Stimulated activated CD8-positive, alpha-beta memory T cell treated with anti-CD3 and anti-CD28 coated beads, Interleukin-2, amount 100 ng/mL, for 48 hours (primary cell): ENCODE results near the gene LDLRAD3.
"Not testable (repeated sequence)": the region's sequence is repeated elsewhere in the genome, so short reads cannot be mapped to it uniquely, and the experiment has no call there.

ENCODE experiments used
- DNase-seq, 2 donors: peaks; one replicate each; pipeline ENCODE4 v3.0.0-alpha.2; 2020; ENCODE audit warnings: low read depth in 2 of 2

LDLRAD3 gene

DNA sequence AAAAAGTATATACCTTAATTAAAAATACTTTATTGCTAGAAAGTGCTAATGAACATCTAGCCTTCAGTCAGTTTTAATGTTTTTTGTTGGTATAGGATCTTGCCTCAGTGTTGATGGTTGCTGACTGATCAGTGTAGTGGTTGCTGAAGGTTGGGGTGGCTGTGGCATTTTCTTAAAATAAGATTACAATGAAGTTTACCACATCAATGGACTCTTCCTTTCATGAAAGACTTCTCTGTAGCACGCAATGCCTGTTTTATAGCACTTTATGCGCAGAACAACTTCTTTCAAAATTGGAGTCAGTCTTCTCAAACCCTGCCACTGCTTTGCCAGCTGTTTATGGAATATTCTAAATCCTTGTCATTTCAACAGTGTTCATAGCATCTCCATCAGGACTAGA, 50.6 kb downstream of the LDLRAD3 start:
- DNase-seq, result no peak

DNA sequence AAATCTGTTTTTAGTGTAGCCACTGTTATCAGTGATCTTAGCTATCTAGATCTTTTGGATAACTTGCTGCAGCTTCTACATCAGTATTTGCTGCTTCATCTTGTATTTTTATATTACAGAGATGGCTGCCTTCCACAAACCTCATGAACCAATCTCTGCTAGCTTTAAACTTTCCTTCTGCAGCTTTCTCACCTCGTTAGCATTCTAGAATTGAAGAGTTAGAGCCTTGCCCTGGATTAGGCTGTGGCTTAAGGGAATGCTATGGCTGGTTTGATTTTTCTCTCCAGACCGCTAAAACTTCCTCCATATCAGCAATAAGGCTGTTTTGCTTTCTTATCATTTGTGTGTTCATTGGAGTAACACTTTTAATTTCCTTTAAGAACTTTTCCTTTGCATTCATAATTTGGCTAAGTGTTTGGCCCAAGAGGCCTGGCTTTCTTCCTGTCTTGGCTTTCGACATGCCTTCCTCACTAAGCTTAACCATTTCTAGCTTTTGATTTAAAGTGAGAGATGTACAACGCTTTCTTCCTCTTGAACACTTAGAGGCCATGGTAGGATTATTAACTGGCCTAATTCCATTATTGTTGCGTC, 51.9 kb downstream of the LDLRAD3 start:
- no peak for DNase-seq

DNA sequence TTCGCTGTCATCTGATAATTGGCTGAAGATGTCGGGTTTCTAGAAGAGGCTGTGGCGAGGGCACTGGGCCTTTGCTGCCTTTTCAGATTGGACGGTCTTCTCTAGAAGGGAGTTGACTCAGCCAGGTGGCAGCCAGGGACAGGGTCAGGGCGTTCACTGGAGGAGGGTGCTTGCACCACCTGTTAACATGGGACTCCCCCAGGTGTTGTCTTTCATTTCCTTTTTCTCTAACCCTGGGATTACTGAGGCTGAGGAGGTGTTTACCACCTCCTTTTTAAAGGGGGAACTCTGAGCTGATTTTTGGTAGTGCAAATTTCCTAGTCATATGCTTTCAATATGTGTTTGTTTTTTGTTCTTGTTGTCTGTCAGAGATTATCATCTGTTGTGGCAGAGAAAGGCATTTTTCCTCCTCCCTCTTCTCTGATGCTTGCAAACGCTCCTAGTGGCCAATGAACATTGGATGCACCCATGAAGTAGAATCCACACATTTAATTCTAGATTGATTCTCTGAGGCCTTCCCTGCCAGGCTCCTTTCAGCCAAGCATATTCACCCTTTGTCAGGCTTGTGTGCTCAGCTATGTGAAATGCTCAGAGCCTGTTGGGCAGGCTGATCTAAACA, 54.1 kb downstream of the LDLRAD3 start:
- DNase-seq, result no peak

DNA sequence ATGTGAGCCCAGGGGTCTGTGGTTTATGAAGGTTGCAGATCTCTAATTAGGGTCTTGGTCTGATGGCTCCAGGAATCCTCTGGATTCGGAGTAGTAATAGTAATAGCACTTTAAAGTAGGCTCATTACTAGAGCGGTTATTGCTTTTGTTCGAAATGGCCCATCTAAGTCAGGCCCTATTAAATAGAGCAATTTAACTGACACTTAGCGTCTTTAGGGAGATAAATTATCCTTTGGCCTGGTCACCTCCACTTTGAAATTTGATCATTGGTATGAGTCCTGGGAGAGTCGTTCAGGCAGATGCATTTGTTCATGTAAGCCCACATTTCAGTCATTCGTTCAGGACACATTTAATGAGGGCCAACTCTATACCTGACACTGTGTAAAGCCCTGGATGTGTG, 54.8 kb downstream of the LDLRAD3 start:
- no peak for DNase-seq

DNA sequence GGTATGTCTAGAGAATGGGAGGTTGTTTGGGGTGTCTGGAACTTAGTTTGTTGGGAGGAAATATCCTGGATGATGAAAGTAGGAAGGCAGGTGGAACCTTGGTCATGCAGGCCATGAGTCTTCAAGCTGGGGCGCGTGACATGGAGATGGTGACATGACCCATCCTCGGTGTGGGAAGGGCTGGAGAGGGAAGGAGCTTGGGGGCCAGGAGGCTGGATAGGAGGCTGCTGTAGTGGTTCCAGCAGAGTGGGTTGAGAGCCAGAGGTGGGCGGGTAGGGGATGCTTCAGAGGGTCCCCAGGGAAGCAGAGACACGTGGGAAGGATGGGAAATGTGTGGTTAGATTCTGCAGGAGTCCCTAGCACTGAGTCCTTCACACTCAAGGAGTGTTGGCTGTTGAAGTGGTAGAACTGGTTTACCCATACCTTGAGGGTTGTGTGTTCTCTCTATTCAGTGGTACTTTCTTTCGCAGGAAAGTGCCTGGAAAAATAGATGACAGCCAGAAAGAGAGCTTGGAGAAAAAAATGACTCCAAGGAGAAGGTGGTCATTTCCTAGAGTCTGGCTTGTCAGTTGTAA, 56.8 kb downstream of the LDLRAD3 start:
- DNase-seq, result no peak

DNA sequence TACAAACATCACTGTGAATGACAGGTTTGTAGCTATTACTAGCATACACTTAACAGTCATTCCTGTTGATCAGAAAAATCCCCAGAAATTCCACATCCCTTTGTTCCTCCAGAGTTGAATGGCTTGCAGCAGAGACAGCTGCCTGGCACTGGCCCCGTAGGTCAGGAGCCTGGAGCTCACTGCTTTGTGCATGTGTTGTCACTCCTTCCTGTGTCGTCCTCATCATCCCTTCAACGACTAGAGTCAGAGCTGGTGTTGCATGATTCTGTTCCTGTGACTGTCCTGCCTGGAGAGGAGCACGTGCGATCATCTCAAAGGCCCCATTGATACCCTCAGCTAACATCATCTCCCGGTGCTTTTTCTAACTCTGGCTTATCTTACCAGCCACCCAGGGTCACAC, 58.3 kb downstream of the LDLRAD3 start:
- DNase-seq, result no peak

DNA sequence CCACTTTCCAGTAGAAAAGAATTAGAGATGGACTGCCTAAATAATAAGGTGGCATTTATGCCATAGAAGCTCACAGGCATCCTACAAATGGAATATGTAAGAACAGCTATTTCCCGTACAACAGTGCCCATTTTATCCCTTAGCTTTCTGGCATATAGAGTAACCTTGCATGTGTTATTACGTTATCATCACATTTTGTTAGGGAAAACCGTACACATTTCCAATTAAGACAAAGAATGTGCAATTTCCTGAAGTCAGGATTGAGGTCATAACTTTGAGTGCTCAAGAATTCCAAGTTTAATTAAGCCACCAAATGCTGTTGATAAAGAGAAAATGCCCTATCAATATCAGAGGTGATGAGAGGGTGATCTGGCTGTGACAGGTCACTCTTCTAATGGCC, 58.9 kb downstream of the LDLRAD3 start:
- DNase-seq, result no peak

DNA sequence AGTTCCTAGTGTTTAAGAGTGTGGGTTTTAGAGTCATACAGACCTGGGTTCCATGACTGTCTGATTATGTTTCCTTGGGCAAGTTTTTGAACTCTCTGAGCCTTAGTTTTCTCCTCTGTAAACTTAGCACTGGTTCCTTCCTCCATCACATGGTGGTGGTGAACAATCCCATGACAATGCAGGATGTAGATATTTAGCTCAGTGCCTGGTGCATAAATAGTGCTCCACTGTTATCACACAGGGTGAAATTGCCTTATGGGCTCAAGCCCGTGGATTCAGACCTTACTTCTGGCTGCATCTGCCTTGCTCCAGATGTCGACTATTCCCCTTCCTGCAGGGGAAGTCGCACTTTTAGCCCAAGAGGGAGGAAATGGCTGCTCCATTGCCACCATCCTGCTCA, 62.7 kb downstream of the LDLRAD3 start:
- DNase-seq, result no peak

DNA sequence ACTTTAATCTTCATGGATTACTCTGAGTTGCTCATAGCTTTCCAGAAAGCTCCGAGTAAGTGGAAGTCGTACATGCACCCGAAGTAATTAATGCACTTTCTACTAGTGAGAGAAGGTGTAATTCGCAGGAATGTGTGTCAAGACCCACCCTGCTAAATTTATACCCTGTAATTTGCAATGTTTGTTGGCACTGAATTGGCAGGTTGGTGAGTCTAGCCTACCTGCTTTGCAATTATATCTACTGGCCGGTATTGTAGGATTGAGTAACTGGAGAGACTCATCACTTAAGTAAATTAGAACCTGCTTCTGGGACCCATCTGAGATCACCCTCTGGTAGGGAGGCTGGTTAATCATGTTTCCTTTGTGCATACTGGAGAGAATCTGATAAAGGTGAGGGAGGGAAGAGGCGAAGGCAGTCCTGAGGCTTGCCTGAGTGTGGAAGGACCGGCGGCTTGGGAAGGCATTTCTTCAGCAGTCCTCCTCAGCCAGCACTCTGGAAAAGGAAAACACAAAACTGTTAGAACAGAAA, 63.3 kb downstream of the LDLRAD3 start:
- DNase-seq, result no peak

DNA sequence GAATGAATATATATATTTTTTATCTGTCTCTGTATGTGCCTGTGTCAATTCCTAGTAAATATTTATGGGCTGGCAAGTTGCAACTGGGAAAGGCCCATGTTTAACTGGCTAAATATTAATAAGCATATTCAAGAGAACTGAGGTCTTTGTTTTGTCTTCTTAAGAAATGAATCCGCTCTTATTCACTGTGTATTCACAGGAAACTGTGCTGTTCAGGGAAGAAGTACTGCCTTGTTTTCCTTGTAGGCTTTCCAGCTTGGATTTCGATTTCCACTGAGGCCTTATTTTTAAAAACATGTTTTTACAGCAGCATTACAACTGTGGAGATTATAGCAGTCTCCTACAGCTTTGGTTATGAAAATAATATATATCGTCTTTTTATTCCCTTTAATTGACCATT, 64.7 kb downstream of the LDLRAD3 start:
- DNase-seq, result no peak

DNA sequence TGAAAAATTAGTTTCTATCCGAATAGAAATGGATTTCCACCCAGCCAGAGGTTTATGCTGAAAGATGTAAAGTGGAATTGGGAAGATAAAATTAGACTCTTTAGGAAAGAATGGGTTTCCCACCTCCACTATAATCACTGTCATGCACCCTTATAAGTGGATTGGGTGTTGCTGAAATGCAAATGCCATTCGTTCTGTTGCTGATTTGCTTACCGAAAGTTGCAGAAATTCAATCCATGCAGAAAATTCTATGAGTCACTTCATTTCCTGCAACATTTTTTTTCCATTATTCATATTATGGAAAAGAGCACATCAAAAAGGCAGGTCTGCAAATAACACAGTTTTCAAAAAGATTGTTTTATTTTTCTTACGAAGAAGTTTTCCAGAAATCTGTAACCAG, 65.6 kb downstream of the LDLRAD3 start:
- DNase-seq, result no peak

DNA sequence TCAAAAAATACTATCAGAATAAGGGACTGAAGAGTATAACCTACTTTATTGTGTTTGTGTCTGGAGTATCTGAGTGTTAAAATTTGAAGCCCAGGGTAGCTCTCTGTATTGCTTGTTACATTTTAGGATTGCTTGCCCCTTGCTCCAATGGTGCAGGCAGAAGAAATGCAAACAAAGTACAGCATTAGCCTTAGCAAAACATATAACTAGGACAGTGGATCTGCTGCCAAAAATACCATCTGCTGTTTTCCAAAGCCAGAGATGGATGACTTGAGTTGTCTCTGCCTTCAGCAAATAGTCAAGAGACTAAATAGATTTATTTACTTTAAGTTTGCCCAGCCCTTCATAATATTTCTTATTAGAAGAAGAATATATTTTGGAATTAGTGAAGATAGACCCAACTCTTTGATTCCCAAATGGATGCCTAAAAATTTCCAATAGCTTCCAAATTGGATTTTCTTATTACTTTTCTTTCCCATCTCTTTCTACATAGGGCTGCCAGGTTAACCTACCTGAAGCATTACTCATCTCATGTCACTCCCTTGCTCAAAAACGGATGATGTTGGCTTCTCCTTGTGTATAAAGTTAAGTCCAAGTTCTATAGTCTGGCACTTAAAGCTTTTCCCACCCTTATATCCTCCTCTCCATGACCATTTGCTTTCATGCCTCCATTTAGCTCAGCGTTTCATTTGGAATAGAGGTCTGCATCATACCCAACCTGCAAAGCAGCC, 66.3 kb downstream of the LDLRAD3 start:
- no peak for DNase-seq

DNA sequence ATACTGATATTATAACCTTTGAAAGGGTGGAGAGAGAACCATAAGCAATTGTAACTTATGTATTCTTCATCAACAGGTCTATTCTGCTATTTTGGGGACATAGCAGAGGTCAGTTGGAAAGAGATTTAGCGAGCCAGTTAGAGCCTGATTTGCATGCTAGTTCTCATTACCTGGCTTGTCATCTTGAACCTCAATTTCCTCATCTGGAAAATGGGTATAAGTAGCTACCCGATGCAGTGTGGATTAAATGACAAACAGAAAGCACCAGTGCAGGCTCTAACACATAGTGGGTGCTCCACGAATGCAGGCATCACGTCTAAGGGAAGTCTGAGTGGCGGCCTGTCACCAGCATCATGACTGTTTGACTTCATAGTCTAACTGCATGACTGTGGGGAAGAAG, 67.7 kb downstream of the LDLRAD3 start:
- DNase-seq, result no peak

DNA sequence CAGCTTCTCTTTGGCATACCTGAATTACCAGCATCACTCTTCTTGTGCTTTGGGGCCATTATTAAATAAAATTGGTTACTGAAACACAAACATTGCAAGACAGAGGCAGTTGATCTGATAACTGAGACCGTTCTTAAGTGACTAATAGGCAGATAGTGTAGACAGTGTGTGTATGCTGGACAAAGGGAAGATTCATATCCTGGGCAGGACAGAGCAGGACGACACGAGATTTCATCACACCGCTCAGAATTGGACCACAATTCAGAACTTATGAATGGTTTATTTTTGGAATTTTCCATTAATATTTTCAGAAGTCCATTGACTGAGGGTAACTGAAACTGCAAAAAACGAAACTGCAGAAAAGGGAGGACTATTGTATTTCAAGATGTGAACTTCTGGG, 68.6 kb downstream of the LDLRAD3 start:
- no peak for DNase-seq

DNA sequence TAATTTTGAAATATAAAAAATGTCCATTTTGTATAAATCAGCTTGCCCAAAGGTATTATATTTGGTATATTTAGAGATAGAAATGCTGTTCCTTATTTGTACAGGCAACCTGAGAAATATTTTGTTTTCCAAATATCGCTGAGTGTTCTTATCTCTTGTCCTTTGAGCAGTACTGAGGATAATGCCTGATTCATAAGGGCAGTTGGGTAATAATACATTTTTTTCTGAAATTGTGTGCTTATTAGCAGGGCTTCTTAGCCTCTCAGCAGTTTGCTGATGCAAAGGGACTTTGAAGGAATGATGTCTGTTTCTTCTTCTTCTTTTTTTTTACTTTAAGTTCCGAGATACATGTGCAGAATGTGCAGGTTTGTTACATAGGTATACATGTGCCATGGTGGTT, 69.1 kb downstream of the LDLRAD3 start:
- DNase-seq, result no peak

DNA sequence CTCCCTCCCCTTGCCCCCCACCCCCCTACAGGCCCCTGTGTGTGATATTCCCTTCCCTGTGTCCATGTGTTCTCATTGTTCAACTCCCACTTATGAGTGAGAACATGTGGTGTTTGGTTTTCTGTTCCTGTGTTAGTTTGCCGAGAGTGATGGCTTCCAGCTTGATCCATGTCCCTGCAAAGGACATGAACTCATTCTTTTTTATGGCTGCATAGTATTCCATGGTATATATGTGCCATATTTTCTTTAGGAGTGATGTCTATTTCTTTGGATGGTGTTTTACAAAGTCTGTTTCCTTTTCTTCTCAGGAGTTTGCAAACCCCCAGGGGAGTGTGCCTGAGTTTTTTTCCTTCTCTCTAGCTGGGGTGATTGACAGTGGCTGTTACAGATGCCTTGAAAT, 69.6 kb downstream of the LDLRAD3 start:
- DNase-seq, result not testable (repeated sequence)

DNA sequence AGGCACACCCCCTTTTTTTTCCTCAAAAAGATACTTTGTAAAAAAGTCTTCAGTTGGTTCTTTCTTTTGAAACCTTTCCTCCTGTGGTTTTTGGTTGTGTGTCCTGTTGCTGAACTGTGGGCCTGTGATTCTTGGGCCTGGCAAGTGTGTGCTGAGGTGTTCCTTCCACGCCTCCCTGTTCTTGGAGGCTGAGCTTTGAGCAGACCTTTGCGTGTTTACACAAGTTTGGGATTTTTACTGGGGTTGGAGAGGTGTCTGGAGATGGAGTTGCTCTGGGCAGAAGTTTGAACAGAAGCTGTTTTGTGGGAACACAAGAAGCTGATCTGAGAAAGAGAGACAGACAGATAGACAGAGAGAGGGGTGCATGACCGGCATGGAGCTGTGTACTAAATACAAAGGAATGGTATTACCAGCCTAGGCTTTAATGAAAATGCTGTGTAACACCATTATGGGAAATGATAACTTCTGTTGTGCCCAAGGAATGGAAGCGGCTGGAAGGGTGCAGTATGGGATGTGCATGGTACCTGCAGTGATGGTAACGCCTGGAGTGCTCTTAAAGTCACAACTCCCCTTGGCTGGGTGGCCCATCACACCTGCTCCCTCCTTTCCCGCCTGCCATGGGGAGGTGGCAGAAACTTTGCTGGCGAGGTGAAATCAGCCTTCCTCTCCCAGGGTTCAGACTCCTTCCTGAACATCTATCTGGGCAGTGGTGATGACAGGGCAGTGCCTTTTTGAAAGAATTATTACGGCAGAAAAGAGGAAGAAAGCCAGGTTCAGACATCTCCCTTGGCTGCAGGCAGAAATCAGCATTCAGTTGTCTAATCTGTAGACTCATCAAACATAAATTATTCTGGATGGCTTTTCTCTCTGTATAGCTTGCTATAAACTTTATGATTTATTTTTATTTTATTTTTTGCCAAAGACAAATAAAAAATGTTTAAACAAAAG, 70.4 kb downstream of the LDLRAD3 start:
- no peak for DNase-seq

DNA sequence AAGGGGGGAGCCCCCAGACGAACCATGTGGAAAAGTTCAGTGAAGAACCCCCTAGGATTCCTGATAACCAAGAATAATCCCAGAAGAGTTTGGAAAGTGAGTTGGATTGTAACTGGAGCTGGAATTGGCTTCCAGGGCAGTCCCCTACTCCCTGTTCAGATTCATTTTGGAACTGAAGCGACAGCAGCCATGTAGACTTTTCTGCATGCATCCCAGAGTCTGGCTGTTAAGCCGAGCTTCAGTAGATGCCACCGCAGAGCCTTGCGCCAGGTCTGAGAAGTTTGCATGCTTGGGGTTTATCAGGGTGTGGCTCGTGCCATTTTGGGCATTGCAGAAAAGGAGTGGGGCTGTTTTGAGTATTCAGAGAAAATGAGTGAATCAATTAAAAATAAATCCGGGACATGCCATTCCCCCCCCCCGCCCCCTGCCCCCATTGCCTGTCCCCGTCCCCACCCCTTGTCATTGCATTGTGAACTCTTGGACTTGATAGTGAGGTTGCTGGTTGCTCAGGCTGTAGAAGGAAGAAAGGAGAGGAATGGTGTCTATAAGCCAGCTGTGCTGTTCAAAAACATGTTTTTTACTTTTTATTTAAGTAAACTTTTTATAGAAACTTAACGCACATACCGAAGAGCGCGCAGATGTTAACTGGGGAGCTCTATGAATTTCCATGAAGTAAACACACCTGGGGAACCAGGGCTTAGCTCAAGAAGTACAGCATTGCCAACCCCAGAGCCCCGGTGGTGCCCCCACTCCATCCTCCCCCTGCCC, 71.2 kb downstream of the LDLRAD3 start:
- DNase-seq, result no peak

DNA sequence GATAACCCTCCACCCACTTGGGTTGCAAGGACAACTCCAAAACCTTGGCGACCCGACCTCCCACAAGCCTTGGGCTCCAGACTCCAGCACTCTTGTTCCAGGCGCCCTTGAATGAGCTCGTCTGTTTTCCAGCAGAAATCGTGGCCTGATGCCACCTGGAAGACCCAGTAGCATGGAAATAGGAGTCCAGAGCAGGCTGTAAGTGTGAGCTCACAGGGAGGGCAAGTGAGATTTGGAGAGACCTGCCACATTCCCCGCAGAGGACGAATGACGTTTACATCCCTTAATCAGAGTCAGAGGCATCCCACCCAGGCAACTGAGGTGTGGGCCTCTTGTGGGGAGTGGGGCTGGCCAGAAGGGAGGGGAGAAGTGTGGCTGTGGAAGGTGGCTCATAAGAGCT, 71.9 kb downstream of the LDLRAD3 start:
- no peak for DNase-seq

DNA sequence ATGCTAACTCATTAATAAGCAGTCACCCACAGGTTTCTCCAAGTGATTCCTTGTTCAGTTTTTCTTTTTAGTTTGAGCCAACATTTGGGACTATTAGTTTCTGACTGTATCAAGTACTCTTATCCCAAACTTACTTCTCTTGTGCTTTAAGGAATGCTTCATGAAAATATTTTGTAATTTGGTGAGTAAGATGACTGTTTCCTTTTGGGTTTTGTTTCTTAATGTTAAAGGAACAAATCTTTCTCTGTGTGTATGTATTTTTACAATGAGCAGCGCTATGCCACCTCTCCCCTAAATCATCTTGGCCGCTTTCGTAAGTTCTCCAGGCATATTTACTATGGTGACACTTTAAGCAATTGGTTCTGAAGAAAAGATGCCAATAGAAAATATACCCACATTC, 72.4 kb downstream of the LDLRAD3 start:
- no peak for DNase-seq

DNA sequence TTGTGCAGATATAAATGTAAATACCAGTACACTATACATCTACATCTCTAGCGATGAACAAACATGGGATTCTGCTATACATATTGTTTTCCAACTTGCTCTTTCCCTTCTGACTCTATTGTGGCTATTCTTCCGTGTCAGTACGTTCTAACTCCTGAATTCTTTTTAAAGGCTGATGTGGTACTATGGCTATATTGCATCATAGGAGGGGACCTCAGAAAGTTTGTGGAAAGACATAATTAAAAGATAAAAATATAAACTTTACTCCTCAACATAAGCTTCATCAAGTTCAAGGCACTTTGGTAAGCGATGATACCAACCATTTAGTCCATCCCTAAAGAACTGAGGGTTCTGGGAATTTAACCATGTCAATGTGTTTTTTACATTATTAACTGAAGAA, 72.8 kb downstream of the LDLRAD3 start:
- DNase-seq, result no peak
